SK-N-MC (cell line): ENCODE data around the gene TRPM2.

Source experiments
- EZH2 ChIP-seq: fragments of 200-600 bp; sonication (generic); IDR thresholded peaks from one replicate; pipeline ENCODE4 v1.6.1; 2017; ENCODE audit warnings: antibody characterized with exemption
- FOXP2 ChIP-seq: optimal IDR thresholded peaks from 2 replicates; pipeline ENCODE3; 2011; ENCODE audit warnings: mild to moderate bottlenecking, moderate library complexity; ENCODE audit not compliant: insufficient read depth; ENCODE audit errors: extremely low read length, control extremely low read depth
- POLR2AphosphoS5 ChIP-seq: IDR thresholded peaks from 2 replicates; pipeline ENCODE4 v1.6.1; 2012; ENCODE audit warnings: mild to moderate bottlenecking, low read depth, low read length, borderline replicate concordance

GRCh38 chr21:44384968-44385367, 31.5 kb downstream of the TRPM2 start:
- TF ChIP-seq POLR2AphosphoS5 (no peak), EZH2 (no peak), FOXP2 (no peak)
